Liver (tissue), 2 donors: ENCODE measurements around the gene TOP3A.

Experiments used
- GABPA ChIP-seq, 2 donors: IDR thresholded peaks in 1 of 2; conservative IDR thresholded peaks in 1 of 2; 2 replicates each; pipeline ENCODE4 v1.6.1; 2016; ENCODE audit warnings: antibody characterized with exemption in 2 of 2, mild to moderate bottlenecking in 1 of 2, moderate library complexity in 1 of 2
- RXRA ChIP-seq, 2 donors: IDR thresholded peaks; 2 replicates each; pipeline ENCODE4 v1.6.1; 2017 to 2018; ENCODE audit warnings: antibody characterized with exemption in 2 of 2, mild to moderate bottlenecking in 1 of 2
- TAF1 ChIP-seq: conservative IDR thresholded peaks from 2 replicates; pipeline ENCODE4 v1.6.1; 2016; ENCODE audit warnings: antibody characterized with exemption, mild to moderate bottlenecking
- YY1 ChIP-seq: IDR thresholded peaks from 2 replicates; pipeline ENCODE4 v1.6.1; 2016; ENCODE audit warnings: antibody characterized with exemption, mild to moderate bottlenecking
- TF ChIP-seq, protein P1 (sequence below): IDR thresholded peaks from 2 replicates; pipeline ENCODE4 v1.6.1; 2016; ENCODE audit warnings: antibody characterized with exemption
- donor health status: healthy.

DNA sequence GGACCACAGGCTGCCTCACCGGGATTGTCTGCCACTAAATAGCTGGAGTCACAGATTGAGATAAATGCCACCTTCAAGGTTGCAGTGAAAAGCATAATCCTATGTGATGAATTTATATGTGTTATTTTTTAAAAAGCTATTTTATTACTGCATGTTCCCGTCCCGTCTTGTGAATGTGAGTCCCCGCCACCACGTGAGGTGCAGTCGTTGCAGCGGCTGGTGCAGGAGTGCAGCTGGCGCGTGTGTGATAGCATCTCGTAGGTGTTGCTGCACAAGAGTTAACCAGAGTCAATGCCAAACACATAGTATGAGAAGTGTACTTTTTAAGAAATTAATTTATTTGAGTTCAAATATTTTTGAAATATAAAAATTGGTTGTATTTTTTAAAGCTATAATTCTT, 12.8 kb upstream of the TOP3A start:
- no peak for TF ChIP-seq RXRA (IDR thresholded peaks at IDR 0.05)
- no peak for TF ChIP-seq GABPA (IDR thresholded peaks at IDR 0.05 in 1 of 2, conservative IDR thresholded peaks at IDR 0.05 in 1 of 2)
- TF ChIP-seq, protein P1, sequence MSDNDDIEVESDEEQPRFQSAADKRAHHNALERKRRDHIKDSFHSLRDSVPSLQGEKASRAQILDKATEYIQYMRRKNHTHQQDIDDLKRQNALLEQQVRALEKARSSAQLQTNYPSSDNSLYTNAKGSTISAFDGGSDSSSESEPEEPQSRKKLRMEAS: no peak
- no peak for TF ChIP-seq TAF1
- no peak for TF ChIP-seq YY1
